Activated B cell treated with CpG ODN at 0.5 μM for 24 hours (primary cell): ENCODE data around the gene RC3H2. TPM values are rescaled to one million over a fixed set of nuclear protein-coding genes. Genes with fewer than 3 reads are reported as not detected.
"Not testable (repeated sequence)": the region's sequence is repeated elsewhere in the genome, so short reads cannot be mapped to it uniquely, and the experiment has no call there.

ENCODE experiments used
- ATAC-seq: fragments of 200-7000 bp; cut with Tn5 transposase; one replicate; pipeline ENCODE4 v1.10.0; 2021; ENCODE audit warnings: low read depth, mild to moderate bottlenecking, moderate library complexity
- CTCF ChIA-PET: fragments of 350-600 bp; sonication (Branson Sonifier 250); formaldehyde crosslinking; loops from one replicate; lab custom pipeline; 2021; ENCODE audit warnings: antibody characterized with exemption; lab: Charles Lee
- POLR2A ChIA-PET: fragments of 350-600 bp; sonication (Branson Sonifier 250); formaldehyde crosslinking; loops from one replicate; lab custom pipeline; 2021; ENCODE audit warnings: antibody characterized with exemption; lab: Charles Lee
- DNase-seq: peaks from one replicate; pipeline ENCODE4 v3.0.0; 2022
- H3K27ac Mint-ChIP-seq: one replicate; pipeline ENCODE4 v1.8.0; 2020; ENCODE audit warnings: mixed read lengths
- H3K27me3 Mint-ChIP-seq: one replicate; pipeline ENCODE4 v1.8.0; 2021; ENCODE audit warnings: mixed read lengths
- H3K36me3 Mint-ChIP-seq: one replicate; pipeline ENCODE4 v1.8.0; 2021; ENCODE audit warnings: low read depth, mixed read lengths
- H3K4me1 Mint-ChIP-seq: one replicate; pipeline ENCODE4 v1.8.0; 2021; ENCODE audit warnings: mixed read lengths
- H3K4me3 Mint-ChIP-seq: one replicate; pipeline ENCODE4 v1.8.0; 2020; ENCODE audit warnings: mild to moderate bottlenecking, mixed read lengths
- H3K9me3 Mint-ChIP-seq: one replicate; pipeline ENCODE4 v1.8.0; 2020; ENCODE audit warnings: mixed read lengths
- CTCF ChIP-seq: fragments of 200-600 bp; IDR thresholded peaks from one replicate; pipeline ENCODE4 v1.8.0; 2022; ENCODE audit warnings: antibody characterized with exemption, mild to moderate bottlenecking
- intact Hi-C: fragments of 100-400 bp; cut with micrococcal nuclease; formaldehyde crosslinking; loops from one replicate; pipeline ENCODE4 v1.15.1; 2024
- total RNA-seq: library from RNA; stranded (reverse); gene quantifications from 2 replicates; pipeline ENCODE4 v1.2.3, GENCODE V29; 2022

Gene RC3H2
- total RNA-seq, 1 donor from 2014 or later: 62.7 TPM

GRCh38 chr9:122879443-122879842 lies 25.7 kb downstream of the RC3H2 start:
- Mint-ChIP-seq H3K27ac (no peak overlapping the region), H3K4me3 (no peak overlapping the region), H3K27me3 (no peaks in the 10 kb centered on the region), H3K36me3 (peaks cover 77% of the 10 kb centered on the region), H3K9me3 (no peaks in the 10 kb centered on the region), H3K4me1 (peaks cover 16% of the 10 kb centered on the region)
- ATAC-seq (no peak), DNase-seq (no peak)
- CTCF ChIA-PET: interaction anchor here (1.1 kb wide), 1 partner anchor 44 kb away, joined by 4 read pairs; no protein-coding TSS in a partner anchor
- TF ChIP-seq CTCF: no peak
- POLR2A ChIA-PET: no interaction called here
- intact Hi-C loops: no loop called here

GRCh38 chr9:122875523-122875922 lies 29.6 kb downstream of the RC3H2 start:
- Mint-ChIP-seq H3K9me3 (no peaks in the 10 kb centered on the region), H3K27ac (peak overlapping the region; percentile 66), H3K4me3 (no peak overlapping the region), H3K4me1 (peaks cover 16% of the 10 kb centered on the region), H3K27me3 (no peaks in the 10 kb centered on the region), H3K36me3 (peaks cover 81% of the 10 kb centered on the region)
- ChIA-PET POLR2A (interaction anchor here (0.9 kb wide), 1 partner anchor 30 kb away, joined by 3 read pairs; the partner anchor contains the start of gene RC3H2), CTCF (interaction anchor here (2.6 kb wide), 1 partner anchor 115 kb away, joined by 9 read pairs; no protein-coding TSS in a partner anchor)
- intact Hi-C loops: loop anchor here (2.0 kb wide), 1 partner anchor 21 kb away; no protein-coding TSS in a partner anchor
- no peak for DNase-seq
- no peak for TF ChIP-seq CTCF
- ATAC-seq: peak; percentile 49

DNA sequence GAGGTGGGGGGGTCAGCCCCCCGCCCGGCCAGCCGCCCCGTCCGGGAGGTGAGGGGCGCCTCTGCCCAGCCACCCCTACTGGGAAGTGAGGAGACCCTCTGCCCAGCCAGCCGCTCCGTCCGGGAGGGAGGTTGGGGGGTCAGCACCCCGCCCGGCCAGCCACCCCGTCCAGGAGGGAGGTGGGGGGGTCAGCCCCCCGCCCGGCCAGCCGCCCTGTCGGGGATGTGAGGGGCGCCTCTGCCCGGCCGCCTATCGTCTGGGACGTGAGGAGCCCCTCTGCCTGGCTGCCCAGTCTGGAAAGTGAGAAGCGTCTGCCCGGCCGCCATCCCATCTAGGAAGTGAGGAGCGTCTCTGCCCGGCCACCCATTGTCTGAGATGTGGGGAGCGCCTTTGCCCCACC lies 37.9 kb downstream of the RC3H2 start:
- POLR2A ChIA-PET, H3K4me1 Mint-ChIP-seq, H3K27me3 Mint-ChIP-seq, H3K27ac Mint-ChIP-seq, intact Hi-C loops, ATAC-seq, H3K9me3 Mint-ChIP-seq, CTCF ChIA-PET, H3K4me3 Mint-ChIP-seq, DNase-seq: not testable (repeated sequence)
- H3K36me3 Mint-ChIP-seq: peaks cover 57% of the 10 kb centered on the region

GRCh38 chr9:122866079-122866478 lies 39.1 kb downstream of the RC3H2 start:
- no peak overlapping the region for H3K27ac Mint-ChIP-seq
- peaks cover 2% of the 10 kb centered on the region for H3K4me1 Mint-ChIP-seq
- TF ChIP-seq CTCF: no peak
- H3K4me3 Mint-ChIP-seq: no peak overlapping the region
- intact Hi-C loops: no loop called here
- ChIA-PET POLR2A (no interaction called here), CTCF (no interaction called here)
- DNase-seq (no peak), ATAC-seq (no peak)
- no peaks in the 10 kb centered on the region for H3K27me3 Mint-ChIP-seq
- H3K9me3 Mint-ChIP-seq: no peaks in the 10 kb centered on the region
- peaks cover 52% of the 10 kb centered on the region for H3K36me3 Mint-ChIP-seq

DNA sequence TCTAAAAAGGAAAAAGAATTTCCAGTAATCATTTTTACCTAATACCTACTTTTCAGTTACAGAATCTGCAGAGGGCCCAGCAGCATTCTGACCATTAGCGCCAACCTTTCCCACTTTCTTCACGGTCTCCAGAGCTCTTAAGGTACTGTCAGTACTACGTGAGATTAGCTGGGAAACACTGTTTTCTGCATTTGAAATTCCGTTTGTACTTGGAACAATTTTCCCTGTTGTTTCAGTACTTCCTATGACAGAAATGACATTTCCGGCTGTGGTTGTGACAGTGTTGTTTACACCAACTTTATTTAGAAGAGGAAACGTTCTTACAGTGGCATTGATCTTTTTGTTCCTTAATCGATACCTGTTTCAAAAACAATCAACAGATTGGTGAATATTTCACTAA lies 39.9 kb downstream of the RC3H2 start:
- ChIA-PET POLR2A (no interaction called here), CTCF (no interaction called here)
- H3K36me3 Mint-ChIP-seq: peaks cover 46% of the 10 kb centered on the region
- TF ChIP-seq CTCF: no peak
- no peaks in the 10 kb centered on the region for H3K9me3 Mint-ChIP-seq
- peaks cover 2% of the 10 kb centered on the region for H3K4me1 Mint-ChIP-seq
- no peak for DNase-seq
- no peak overlapping the region for H3K27ac Mint-ChIP-seq
- intact Hi-C loops: no loop called here
- ATAC-seq: no peak
- no peaks in the 10 kb centered on the region for H3K27me3 Mint-ChIP-seq
- H3K4me3 Mint-ChIP-seq: no peak overlapping the region

- POLR2A ChIA-PET: no interaction called here
- TF ChIP-seq CTCF: no peak
- CTCF ChIA-PET: no interaction called here
- peaks cover 47% of the 10 kb centered on the region for H3K36me3 Mint-ChIP-seq
- H3K4me3 Mint-ChIP-seq: no peak overlapping the region
- peaks cover 2% of the 10 kb centered on the region for H3K4me1 Mint-ChIP-seq
- H3K9me3 Mint-ChIP-seq: no peaks in the 10 kb centered on the region
- H3K27ac Mint-ChIP-seq: no peak overlapping the region
- no peak for DNase-seq
- no peaks in the 10 kb centered on the region for H3K27me3 Mint-ChIP-seq
- ATAC-seq: no peak
- intact Hi-C loops: no loop called here
These were observed 41.8 kb downstream of the RC3H2 start for GRCh38 chr9:122863407-122863806.
